ENCODE results near the gene CDYL2.

The CDYL2 gene

GRCh38 chr16:80627108-80627507, 177.3 kb downstream of the CDYL2 start:
- DNase-seq (ENCODE audit: low read depth in 3 of 3) = no peak

- no peak for DNase-seq (ENCODE audit: low read depth in 3 of 3)
Observed at GRCh38 chr16:80623376-80623775, 181.0 kb downstream of the CDYL2 start.

GRCh38 chr16:80622007-80622406, 182.4 kb downstream of the CDYL2 start:
- no peak for DNase-seq (ENCODE audit: low read depth in 3 of 3)

GRCh38 chr16:80620736-80621605, 183.4 kb downstream of the CDYL2 start:
- DNase-seq (ENCODE audit: low read depth in 3 of 3) = no peak

GRCh38 chr16:80619824-80620223, 184.6 kb downstream of the CDYL2 start:
- no peak for DNase-seq (ENCODE audit: low read depth in 3 of 3)

- DNase-seq (ENCODE audit: low read depth in 3 of 3) = no peak
Observed at GRCh38 chr16:80618862-80619648, 185.3 kb downstream of the CDYL2 start.

- DNase-seq (ENCODE audit: low read depth in 3 of 3) = no peak
Observed at GRCh38 chr16:80616362-80616761, 188.0 kb downstream of the CDYL2 start.

- DNase-seq (ENCODE audit: low read depth in 3 of 3) = no peak
Observed at GRCh38 chr16:80615735-80616134, 188.7 kb downstream of the CDYL2 start.

- DNase-seq (ENCODE audit: low read depth in 3 of 3) = no peak
Observed at GRCh38 chr16:80614908-80615671, 189.3 kb downstream of the CDYL2 start.

GRCh38 chr16:80612461-80613017, 191.9 kb downstream of the CDYL2 start:
- no peak for DNase-seq (ENCODE audit: low read depth in 3 of 3)

- DNase-seq (ENCODE audit: low read depth in 3 of 3) = no peak
Observed at GRCh38 chr16:80611930-80612327, 192.5 kb downstream of the CDYL2 start.

GRCh38 chr16:80611171-80611929, 193.0 kb downstream of the CDYL2 start:
- DNase-seq (ENCODE audit: low read depth in 3 of 3) = no peak

GRCh38 chr16:80610481-80611156, 193.8 kb downstream of the CDYL2 start:
- DNase-seq (ENCODE audit: low read depth in 3 of 3) = no peak

- DNase-seq (ENCODE audit: low read depth in 3 of 3) = no peak
Observed at GRCh38 chr16:80608946-80609345, 195.5 kb downstream of the CDYL2 start.

GRCh38 chr16:80607204-80607603, 197.2 kb downstream of the CDYL2 start:
- DNase-seq (ENCODE audit: low read depth in 3 of 3) = no peak

- DNase-seq (ENCODE audit: low read depth in 3 of 3) = no peak
Observed at GRCh38 chr16:80606221-80606766, 198.1 kb downstream of the CDYL2 start.

- no peak for DNase-seq (ENCODE audit: low read depth in 3 of 3)
Observed at GRCh38 chr16:80604600-80605355, 199.6 kb downstream of the CDYL2 start.

- DNase-seq (ENCODE audit: low read depth in 3 of 3) = no peak
Observed at GRCh38 chr16:80602894-80603293, 201.5 kb downstream of the CDYL2 start.

GRCh38 chr16:80601182-80601581, 203.2 kb downstream of the CDYL2 start:
- no peak for DNase-seq (ENCODE audit: low read depth in 3 of 3)

Data from stimulated activated CD4-positive, alpha-beta T cell treated with anti-CD3 and anti-CD28 coated beads, TNF-alpha, amount 100 ng/mL, for 24 hours (primary cell).